A673 (cell line): Measurements from ENCODE around the gene MBOAT7. TPM values are rescaled to one million over a fixed set of nuclear protein-coding genes. Genes with fewer than 3 reads are reported as not detected.

Experiments
- BruUV-seq: library from RNA; stranded (reverse); fragments of 400-500 nt; replicated peaks from 2 replicates; lab custom pipeline; 2021; lab: Mats Ljungman, UMichigan
- CTCF ChIA-PET: fragments of 300-600 bp; sonication (Branson Sonifier 250); formaldehyde crosslinking; loops from one replicate; lab custom pipeline; 2022; ENCODE audit warnings: antibody characterized with exemption; lab: Charles Lee
- POLR2A ChIA-PET: fragments of 300-600 bp; sonication (Branson Sonifier 250); formaldehyde crosslinking; loops from one replicate; lab custom pipeline; 2022; ENCODE audit warnings: antibody characterized with exemption; ENCODE audit not compliant: low non-redundant PET; lab: Charles Lee
- DNase-seq: peaks from one replicate; pipeline ENCODE4 v3.0.0-alpha.2; 2015; ENCODE audit warnings: low spot score
- H3K27ac ChIP-seq: fragments of 200-600 bp; sonication (generic); 2 replicates; pipeline ENCODE4 v1.5.1; 2016; ENCODE audit warnings: mixed run types, low read depth, mild to moderate bottlenecking, mixed read lengths, antibody characterized with exemption, low read length; ENCODE audit not compliant: poor library complexity, severe bottlenecking
- H3K27me3 ChIP-seq: fragments of 200-600 bp; sonication (generic); replicated peaks from 2 replicates; pipeline ENCODE4 v1.6.1; 2017; ENCODE audit warnings: mixed run types, low read depth, mild to moderate bottlenecking, mixed read lengths, antibody characterized with exemption, low read length; ENCODE audit not compliant: insufficient read depth, poor library complexity
- H3K36me3 ChIP-seq: fragments of 200-600 bp; sonication (generic); 2 replicates; pipeline ENCODE4 v1.6.1; 2016; ENCODE audit warnings: mixed run types, mild to moderate bottlenecking, mixed read lengths, antibody characterized with exemption, low read length; ENCODE audit not compliant: insufficient read depth, poor library complexity, severe bottlenecking
- H3K4me1 ChIP-seq: fragments of 200-600 bp; sonication (generic); 2 replicates; pipeline ENCODE4 v1.6.1; 2017; ENCODE audit warnings: mixed run types, mild to moderate bottlenecking, mixed read lengths, antibody characterized with exemption, low read length; ENCODE audit not compliant: insufficient read depth, poor library complexity, severe bottlenecking
- H3K4me3 ChIP-seq: fragments of 200-600 bp; sonication (generic); 2 replicates; pipeline ENCODE4 v1.5.1; 2016; ENCODE audit warnings: low read depth, mixed run types, mild to moderate bottlenecking, mixed read lengths, low read length; ENCODE audit not compliant: poor library complexity, severe bottlenecking
- H3K9me3 ChIP-seq: fragments of 200-600 bp; sonication (generic); 2 replicates; pipeline ENCODE4 v1.6.1; 2016; ENCODE audit warnings: mixed run types, low read depth, mild to moderate bottlenecking, mixed read lengths, antibody characterized with exemption, low read length; ENCODE audit not compliant: poor library complexity, severe bottlenecking
- EZH2 ChIP-seq: fragments of 200-600 bp; sonication (generic); IDR thresholded peaks from 2 replicates; pipeline ENCODE4 v1.6.1; 2017; ENCODE audit warnings: borderline replicate concordance, low read depth, mild to moderate bottlenecking, mixed read lengths, antibody characterized with exemption, low read length; ENCODE audit not compliant: poor library complexity, severe bottlenecking
- intact Hi-C: fragments of 100-400 bp; cut with micrococcal nuclease; formaldehyde crosslinking; loops from one replicate; pipeline ENCODE4 v1.10.0; 2022; ENCODE audit not compliant: unreplicated experiment
- total RNA-seq: library from RNA; stranded (reverse); gene quantifications from 2 replicates; pipeline ENCODE4 v1.2.3, GENCODE V29; 2021
- TF ChIP-seq, protein P1 (sequence below): fragments of 300-800, 200-600 bp; sonication (generic); conservative IDR thresholded peaks from 2 replicates; pipeline ENCODE4 v1.5.1; 2017; ENCODE audit warnings: low read depth, mild to moderate bottlenecking, antibody characterized with exemption, low read length, moderate library complexity, mixed read lengths

The MBOAT7 gene
- total RNA-seq, 1 experiment from 2014 or later: 107 TPM

DNA sequence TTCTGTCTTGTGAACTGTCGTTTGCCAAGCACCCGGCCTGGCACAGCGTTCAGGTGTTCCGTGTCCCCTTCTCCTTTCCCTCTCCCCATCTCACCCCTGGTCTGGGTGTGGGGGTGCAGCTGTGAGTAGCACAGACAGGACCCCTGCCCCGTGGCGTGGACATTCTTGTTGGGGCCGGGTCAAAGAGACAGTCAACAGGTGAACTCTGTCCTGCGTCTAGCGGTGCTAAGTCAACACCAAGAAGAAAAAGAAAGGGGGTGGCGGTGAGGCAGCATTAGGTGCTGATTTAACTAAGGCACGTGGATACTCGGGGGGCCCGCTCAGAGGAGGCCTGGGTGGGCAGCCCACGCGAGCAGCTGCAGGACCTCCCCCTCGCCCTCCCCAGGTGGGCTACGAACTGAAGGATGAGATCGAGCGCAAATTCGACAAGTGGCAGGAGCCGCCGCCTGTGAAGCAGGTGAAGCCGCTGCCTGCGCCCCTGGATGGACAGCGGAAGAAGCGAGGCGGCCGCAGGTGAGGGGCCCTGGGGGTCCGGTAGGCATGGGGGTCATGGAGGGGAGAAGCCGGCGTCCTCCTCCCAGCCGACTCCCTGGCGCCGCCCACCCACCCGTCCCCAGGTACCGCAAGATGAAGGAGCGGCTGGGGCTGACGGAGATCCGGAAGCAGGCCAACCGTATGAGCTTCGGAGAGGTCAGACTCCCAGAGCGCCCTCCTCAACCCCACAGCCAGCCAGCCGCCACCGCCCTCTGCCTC lies 61.5 kb downstream of the MBOAT7 start:
- H3K27me3 ChIP-seq: no peaks in the 10 kb centered on the region
- no peak for TF ChIP-seq EZH2
- TF ChIP-seq, protein P1, sequence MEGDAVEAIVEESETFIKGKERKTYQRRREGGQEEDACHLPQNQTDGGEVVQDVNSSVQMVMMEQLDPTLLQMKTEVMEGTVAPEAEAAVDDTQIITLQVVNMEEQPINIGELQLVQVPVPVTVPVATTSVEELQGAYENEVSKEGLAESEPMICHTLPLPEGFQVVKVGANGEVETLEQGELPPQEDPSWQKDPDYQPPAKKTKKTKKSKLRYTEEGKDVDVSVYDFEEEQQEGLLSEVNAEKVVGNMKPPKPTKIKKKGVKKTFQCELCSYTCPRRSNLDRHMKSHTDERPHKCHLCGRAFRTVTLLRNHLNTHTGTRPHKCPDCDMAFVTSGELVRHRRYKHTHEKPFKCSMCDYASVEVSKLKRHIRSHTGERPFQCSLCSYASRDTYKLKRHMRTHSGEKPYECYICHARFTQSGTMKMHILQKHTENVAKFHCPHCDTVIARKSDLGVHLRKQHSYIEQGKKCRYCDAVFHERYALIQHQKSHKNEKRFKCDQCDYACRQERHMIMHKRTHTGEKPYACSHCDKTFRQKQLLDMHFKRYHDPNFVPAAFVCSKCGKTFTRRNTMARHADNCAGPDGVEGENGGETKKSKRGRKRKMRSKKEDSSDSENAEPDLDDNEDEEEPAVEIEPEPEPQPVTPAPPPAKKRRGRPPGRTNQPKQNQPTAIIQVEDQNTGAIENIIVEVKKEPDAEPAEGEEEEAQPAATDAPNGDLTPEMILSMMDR: no peak
- H3K9me3 ChIP-seq: no peaks in the 10 kb centered on the region
- intact Hi-C loops: no loop called here
- H3K4me1 ChIP-seq: no peaks in the 10 kb centered on the region
- H3K4me3 ChIP-seq: no peak overlapping the region
- H3K36me3 ChIP-seq: peaks cover 51% of the 10 kb centered on the region
- CTCF ChIA-PET: no interaction called here
- POLR2A ChIA-PET: no interaction called here
- no peak for DNase-seq
- BruUV-seq: no TSS peak
- H3K27ac ChIP-seq: no peak overlapping the region

DNA sequence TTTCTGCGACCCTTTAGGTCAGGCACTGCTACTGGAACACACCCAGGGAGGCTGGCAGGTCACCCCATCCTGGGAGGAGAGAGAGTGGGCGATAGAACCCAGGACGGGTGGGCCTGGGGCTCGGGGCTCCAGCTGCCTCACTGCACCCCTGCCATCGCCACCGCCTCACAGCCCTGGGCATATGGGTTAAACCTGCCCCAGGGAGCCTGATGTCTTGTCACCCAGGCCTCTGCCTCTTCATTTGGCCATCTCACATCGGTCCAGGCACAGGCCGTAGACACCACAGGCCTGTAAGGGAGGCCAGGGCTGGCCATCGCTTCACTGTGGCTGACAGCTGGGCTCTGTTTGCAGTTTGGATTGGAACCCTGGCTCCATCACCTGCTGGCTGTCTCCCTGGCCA lies 63.7 kb downstream of the MBOAT7 start:
- Histone ChIP-seq H3K36me3 (peaks cover 58% of the 10 kb centered on the region), H3K9me3 (no peaks in the 10 kb centered on the region), H3K27me3 (no peaks in the 10 kb centered on the region), H3K4me1 (no peaks in the 10 kb centered on the region), H3K27ac (no peak overlapping the region), H3K4me3 (no peak overlapping the region)
- no TSS peak for BruUV-seq
- intact Hi-C loops: no loop called here
- TF ChIP-seq EZH2: no peak
- TF ChIP-seq, protein P1: no peak
- no peak for DNase-seq
- ChIA-PET POLR2A (no interaction called here), CTCF (no interaction called here)

DNA sequence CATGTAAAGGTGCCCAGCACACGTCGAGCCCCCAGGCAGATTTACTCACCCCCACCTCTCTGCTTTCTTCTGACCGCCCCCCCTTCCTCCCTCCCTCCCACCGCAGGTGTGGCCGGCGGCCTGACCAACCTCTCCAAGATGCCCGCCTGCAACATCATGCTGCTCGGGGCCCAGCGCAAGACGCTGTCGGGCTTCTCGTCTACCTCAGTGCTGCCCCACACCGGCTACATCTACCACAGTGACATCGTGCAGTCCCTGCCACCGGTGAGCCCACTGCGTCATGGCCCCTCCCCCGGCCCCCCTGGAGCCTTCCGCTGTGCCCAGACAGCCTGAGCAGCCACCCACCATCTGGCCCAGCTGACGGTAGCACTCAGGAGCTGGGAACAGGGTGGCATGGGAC lies 65.0 kb downstream of the MBOAT7 start:
- DNase-seq: no peak
- Histone ChIP-seq H3K36me3 (peaks cover 59% of the 10 kb centered on the region), H3K4me3 (no peak overlapping the region), H3K4me1 (no peaks in the 10 kb centered on the region), H3K27me3 (no peaks in the 10 kb centered on the region), H3K9me3 (no peaks in the 10 kb centered on the region), H3K27ac (no peak overlapping the region)
- TF ChIP-seq, protein P1: no peak
- no peak for TF ChIP-seq EZH2
- no TSS peak for BruUV-seq
- POLR2A ChIA-PET: no interaction called here
- intact Hi-C loops: no loop called here
- CTCF ChIA-PET: no interaction called here
